IPS DF 4.7 (cell line): ENCODE results near the gene FNDC3B.
"Not testable (repeated sequence)": the region's sequence is repeated elsewhere in the genome, so short reads cannot be mapped to it uniquely, and the experiment has no call there.

Experiments
- DNase-seq: peaks from one replicate; pipeline ENCODE4 v3.0.0-alpha.2; 2013; ENCODE audit warnings: low spot score; ENCODE audit errors: extremely low read depth

FNDC3B gene

GRCh38 chr3:172093581-172094443 lies 54.4 kb downstream of the FNDC3B start:
- DNase-seq: not testable (repeated sequence)

- DNase-seq: no peak
These were observed 55.5 kb downstream of the FNDC3B start for GRCh38 chr3:172094621-172095557.

- no peak for DNase-seq
These were observed 57.6 kb downstream of the FNDC3B start for GRCh38 chr3:172096881-172097420.

- no peak for DNase-seq
These were observed 58.2 kb downstream of the FNDC3B start for GRCh38 chr3:172097585-172097984.

- peak; percentile 16 for DNase-seq
These were observed 59.5 kb downstream of the FNDC3B start for GRCh38 chr3:172098698-172099494.

- DNase-seq: no peak
These were observed 60.1 kb downstream of the FNDC3B start for GRCh38 chr3:172099495-172099808.

- no peak for DNase-seq
These were observed 61.1 kb downstream of the FNDC3B start for GRCh38 chr3:172100482-172100881.

GRCh38 chr3:172101107-172101506 lies 61.7 kb downstream of the FNDC3B start:
- DNase-seq: no peak

- DNase-seq: no peak
These were observed 62.9 kb downstream of the FNDC3B start for GRCh38 chr3:172102123-172102882.

- DNase-seq: no peak
These were observed 63.5 kb downstream of the FNDC3B start for GRCh38 chr3:172102883-172103310.

- no peak for DNase-seq
These were observed 64.3 kb downstream of the FNDC3B start for GRCh38 chr3:172103724-172104123.

GRCh38 chr3:172104471-172105072 lies 65.2 kb downstream of the FNDC3B start:
- peak; percentile 75 for DNase-seq

- no peak for DNase-seq
These were observed 66.9 kb downstream of the FNDC3B start for GRCh38 chr3:172106037-172106954.

GRCh38 chr3:172106989-172107388 lies 67.6 kb downstream of the FNDC3B start:
- DNase-seq: no peak

- DNase-seq: no peak
These were observed 68.0 kb downstream of the FNDC3B start for GRCh38 chr3:172107403-172107802.

- DNase-seq: no peak
These were observed 70.9 kb downstream of the FNDC3B start for GRCh38 chr3:172110127-172110779.

- no peak for DNase-seq
These were observed 71.8 kb downstream of the FNDC3B start for GRCh38 chr3:172111163-172111562.

GRCh38 chr3:172112078-172112733 lies 72.8 kb downstream of the FNDC3B start:
- no peak for DNase-seq
